Kidney (tissue), 14 donors: ENCODE measurements around the gene SYNC. TPM values are rescaled to one million over a fixed set of nuclear protein-coding genes. Genes with fewer than 3 reads are reported as not detected.
"Not testable (repeated sequence)": the region's sequence is repeated elsewhere in the genome, so short reads cannot be mapped to it uniquely, and the experiment has no call there.

Source experiments
- DNase-seq, 5 donors: peaks; one replicate each; pipeline ENCODE4 v3.0.0-alpha.2; 2013 to 2020
- FAIRE-seq: peaks from 2 replicates; lab custom pipeline; 2012; peaks lifted over from hg19 to GRCh38; lab: Jason Lieb, UNC
- H3K27ac ChIP-seq, 2 donors: one replicate each; pipeline ENCODE4 v1.7.0; 2013; ENCODE audit warnings: low read depth in 2 of 2, low read length in 2 of 2, inconsistent platforms in 1 of 2
- H3K27me3 ChIP-seq: one replicate; pipeline ENCODE4 v1.7.1; 2013; ENCODE audit warnings: low read length, inconsistent platforms; ENCODE audit not compliant: control insufficient read depth, insufficient read depth
- H3K36me3 ChIP-seq, 3 donors: one replicate each; pipeline versions ENCODE4 v1.7.0 to v1.7.1; 2013; ENCODE audit warnings: low read length in 3 of 3, control low read depth in 1 of 3, inconsistent platforms in 1 of 3; ENCODE audit not compliant: insufficient read depth in 3 of 3, control insufficient read depth in 2 of 3
- H3K4me1 ChIP-seq, 3 donors: one replicate each; pipeline versions ENCODE4 v1.7.0 to v1.7.1; 2013; ENCODE audit warnings: low read length in 3 of 3, inconsistent platforms in 1 of 3, low read depth in 1 of 3; ENCODE audit not compliant: control insufficient read depth in 2 of 3, insufficient read depth in 2 of 3
- H3K4me3 ChIP-seq, 3 donors: one replicate each; pipeline versions ENCODE4 v1.7.0 to v1.8.1; 2013; ENCODE audit warnings: low read length in 3 of 3, control low read depth in 1 of 3, inconsistent platforms in 1 of 3
- H3K9ac ChIP-seq, 3 donors: one replicate each; pipeline versions ENCODE4 v1.7.0 to v1.7.1; 2013; ENCODE audit warnings: low read length in 3 of 3, control low read depth in 1 of 3, inconsistent platforms in 1 of 3
- H3K9me3 ChIP-seq, 3 donors: one replicate each; pipeline versions ENCODE4 v1.7.0 to v1.7.1; 2013; ENCODE audit warnings: low read length in 3 of 3, control low read depth in 1 of 3, inconsistent platforms in 1 of 3; ENCODE audit not compliant: control insufficient read depth in 2 of 3, insufficient read depth in 1 of 3
- intact Hi-C: fragments of 100-400 bp; cut with DNase I; formaldehyde crosslinking; loops from one replicate; pipeline ENCODE4 v1.11.1; 2022
- polyA plus RNA-seq: library from polyadenylated mRNA; stranded (reverse); fragments of 350-450 nt; fragmentation: Illumina TruSeq; extraction: RNeasy Lipid Tissue Mini Kit (QIAGEN cat#74804); gene quantifications from one replicate; pipeline ENCODE4 v1.2.3, GENCODE V29; 2014; ENCODE audit warnings: low read depth, low replicate concordance; ENCODE audit not compliant: insufficient read depth
- total RNA-seq: library from RNA; stranded (reverse); fragmentation: NEBNext Ultra II Directional; extraction: Animal tissue kit (Norgen Biotek cat#: 25700); gene quantifications from one replicate; pipeline ENCODE4 v1.2.1, GENCODE V29; 2021
- TF ChIP-seq, protein P1 (sequence below): IDR thresholded peaks from 3 replicates; pipeline ENCODE4 v1.5.1; 2012; ENCODE audit warnings: mild to moderate bottlenecking, moderate library complexity, borderline replicate concordance; ENCODE audit not compliant: insufficient read depth; ENCODE audit errors: extremely low read depth
- donor health status: control.
- donor health status: control.
- donor health status: control.
- donor health status: control.
- donor health status: control.
- donor health status: DM: yes; HTN: yes; CAD: no.
- donor health status: Normal renal cell carcinoma (clear cell type).

Gene SYNC
- total and polyA plus RNA-seq, 2 donors from 2014 or later = 1.4 to 5.5 TPM

DNA sequence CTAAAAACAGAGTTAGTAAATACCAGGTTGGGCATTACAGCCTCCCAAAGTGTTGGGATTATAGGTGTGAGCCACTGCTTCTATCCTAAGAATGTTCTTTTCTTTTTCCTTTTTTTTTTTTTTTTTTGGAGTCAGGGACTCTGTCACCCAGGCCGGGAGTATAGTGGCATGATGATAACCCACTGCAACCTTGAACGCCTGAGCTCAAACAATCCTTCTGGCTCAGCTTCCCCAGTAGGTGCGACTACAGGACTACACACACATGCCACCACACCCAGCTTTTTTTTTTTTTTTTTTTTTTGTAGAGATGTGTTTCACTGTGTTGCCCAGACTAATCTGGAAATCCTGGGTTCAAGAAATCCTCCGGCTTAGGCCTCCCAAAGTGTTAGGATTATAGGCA lies 58.1 kb downstream of the SYNC start:
- no peak for DNase-seq
- TF ChIP-seq, protein P1, sequence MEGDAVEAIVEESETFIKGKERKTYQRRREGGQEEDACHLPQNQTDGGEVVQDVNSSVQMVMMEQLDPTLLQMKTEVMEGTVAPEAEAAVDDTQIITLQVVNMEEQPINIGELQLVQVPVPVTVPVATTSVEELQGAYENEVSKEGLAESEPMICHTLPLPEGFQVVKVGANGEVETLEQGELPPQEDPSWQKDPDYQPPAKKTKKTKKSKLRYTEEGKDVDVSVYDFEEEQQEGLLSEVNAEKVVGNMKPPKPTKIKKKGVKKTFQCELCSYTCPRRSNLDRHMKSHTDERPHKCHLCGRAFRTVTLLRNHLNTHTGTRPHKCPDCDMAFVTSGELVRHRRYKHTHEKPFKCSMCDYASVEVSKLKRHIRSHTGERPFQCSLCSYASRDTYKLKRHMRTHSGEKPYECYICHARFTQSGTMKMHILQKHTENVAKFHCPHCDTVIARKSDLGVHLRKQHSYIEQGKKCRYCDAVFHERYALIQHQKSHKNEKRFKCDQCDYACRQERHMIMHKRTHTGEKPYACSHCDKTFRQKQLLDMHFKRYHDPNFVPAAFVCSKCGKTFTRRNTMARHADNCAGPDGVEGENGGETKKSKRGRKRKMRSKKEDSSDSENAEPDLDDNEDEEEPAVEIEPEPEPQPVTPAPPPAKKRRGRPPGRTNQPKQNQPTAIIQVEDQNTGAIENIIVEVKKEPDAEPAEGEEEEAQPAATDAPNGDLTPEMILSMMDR = no peak
- Histone ChIP-seq H3K9ac (no peak overlapping the region), H3K9me3 (no peaks in the 10 kb centered on the region), H3K4me3 (no peak overlapping the region), H3K4me1 (no peaks in the 10 kb centered on the region), H3K27ac (no peak overlapping the region), H3K27me3 (no peaks in the 10 kb centered on the region), H3K36me3 (no peaks in the 10 kb centered on the region)
- FAIRE-seq = no peak
- intact Hi-C loops = no loop called here

DNA sequence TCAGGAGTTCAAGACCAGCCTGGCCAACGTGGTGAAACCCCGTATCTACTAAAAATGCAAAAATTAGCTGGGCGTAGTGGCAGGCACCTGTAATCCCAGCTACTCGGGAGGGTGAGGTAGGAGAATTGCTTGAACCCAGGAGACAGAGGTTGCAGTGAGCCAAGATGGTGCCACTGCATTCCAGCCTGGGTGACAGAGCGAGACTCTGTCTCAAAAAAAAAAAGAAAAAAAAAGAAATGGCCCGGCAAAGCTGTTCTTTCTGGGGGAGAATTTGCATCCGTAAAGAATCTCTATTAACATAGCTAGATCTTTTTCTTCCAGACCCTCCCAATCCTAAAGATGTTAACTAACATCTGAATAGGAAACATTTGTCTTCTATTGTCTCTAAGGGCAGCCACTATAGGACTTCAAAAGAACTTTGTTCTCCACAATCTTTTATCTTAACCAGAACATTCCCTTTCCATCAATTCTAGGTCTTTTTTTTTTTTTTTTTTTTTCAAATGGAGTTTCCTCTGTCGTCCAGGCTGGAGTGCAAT lies 60.2 kb downstream of the SYNC start:
- H3K27me3 ChIP-seq, H3K36me3 ChIP-seq, H3K9ac ChIP-seq, H3K4me3 ChIP-seq, H3K4me1 ChIP-seq, H3K27ac ChIP-seq, DNase-seq, intact Hi-C loops, H3K9me3 ChIP-seq, FAIRE-seq: not testable (repeated sequence)

DNA sequence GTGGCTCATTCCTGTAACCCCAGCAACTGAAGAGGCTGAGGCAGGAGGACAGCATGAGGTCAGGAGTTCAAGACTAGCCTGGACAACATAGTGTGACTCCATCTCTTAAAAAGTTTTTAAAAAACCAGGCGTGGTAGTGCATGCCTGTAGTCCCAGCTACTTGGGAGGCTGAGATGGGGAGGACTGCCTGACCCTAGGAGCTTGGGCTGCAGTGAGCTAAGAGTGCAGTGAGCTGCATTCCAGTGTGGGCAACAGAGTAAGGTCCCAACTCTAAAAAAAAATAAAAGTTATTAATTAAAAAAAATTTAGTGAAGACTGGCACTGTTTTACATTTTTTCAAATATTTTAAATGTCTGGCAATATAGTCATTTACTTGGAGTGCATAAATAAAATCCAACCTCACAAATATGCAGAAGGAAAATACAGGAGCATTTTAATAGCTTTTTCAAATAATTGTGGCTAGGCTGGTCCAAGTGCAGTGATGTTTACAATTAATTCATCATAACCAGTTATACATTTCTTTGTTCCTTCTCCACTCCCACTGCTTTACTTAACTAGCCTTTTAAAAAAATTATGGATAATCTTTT lies 63.0 kb downstream of the SYNC start:
- intact Hi-C loops = no loop called here
- TF ChIP-seq, protein P1 = no peak
- Histone ChIP-seq H3K27me3 (no peaks in the 10 kb centered on the region), H3K9me3 (no peaks in the 10 kb centered on the region), H3K9ac (no peak overlapping the region), H3K4me1 (no peaks in the 10 kb centered on the region), H3K27ac (no peak overlapping the region), H3K4me3 (no peak overlapping the region), H3K36me3 (no peaks in the 10 kb centered on the region)
- DNase-seq (no peak), FAIRE-seq (no peak)

DNA sequence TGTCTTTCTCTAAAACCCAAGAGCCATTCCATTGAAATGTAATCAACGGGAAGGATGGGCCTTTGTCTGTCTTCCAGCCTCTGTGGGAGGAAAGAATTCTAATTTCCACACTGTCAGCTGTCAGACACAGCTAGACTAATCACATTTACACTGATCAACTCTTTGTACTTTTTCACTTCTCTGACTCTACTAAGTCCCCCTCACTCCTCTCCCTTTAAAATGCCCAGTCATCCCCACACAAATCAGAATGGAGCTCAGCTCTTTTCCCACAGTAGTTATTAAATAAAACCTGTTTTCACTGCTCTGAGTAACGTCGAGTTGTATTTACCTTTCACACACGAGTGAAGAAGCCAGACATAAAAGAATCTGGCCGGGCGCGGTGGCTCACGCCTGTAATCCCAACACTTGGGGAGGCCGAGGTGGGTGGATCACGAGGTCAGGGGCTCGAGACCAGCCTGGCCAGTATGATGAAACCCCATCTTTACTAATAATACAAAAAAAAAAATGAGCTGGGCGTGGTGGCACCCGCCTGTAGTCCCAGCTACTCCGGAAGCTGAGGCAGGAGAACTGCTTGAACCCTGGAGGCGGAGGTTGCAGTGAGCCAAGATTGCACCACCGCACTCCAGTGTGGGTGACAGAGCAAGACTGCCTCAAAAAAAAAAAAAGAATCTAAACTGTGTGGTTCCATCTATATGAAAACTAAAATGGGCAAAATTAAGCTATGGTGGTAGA lies 65.5 kb downstream of the SYNC start:
- intact Hi-C loops = no loop called here
- H3K27me3 ChIP-seq = no peaks in the 10 kb centered on the region
- H3K4me3 ChIP-seq = no peak overlapping the region
- H3K27ac ChIP-seq = no peak overlapping the region
- peak in 1 of 5 donors; percentile 4 for DNase-seq
- FAIRE-seq = no peak
- no peaks in the 10 kb centered on the region for H3K4me1 ChIP-seq
- H3K9ac ChIP-seq = no peak overlapping the region
- TF ChIP-seq, protein P1 = no peak
- H3K36me3 ChIP-seq = peaks cover 0 to 4% (median 0%) of the 10 kb centered on the region in 3 donors
- H3K9me3 ChIP-seq = no peaks in the 10 kb centered on the region
